Germinal center (tissue), 1 donor: Measurements from ENCODE around the gene GLB1L3.

Experiments
- DNase-seq: peaks from one replicate; pipeline ENCODE4 v3.0.0; 2012; ENCODE audit warnings: mixed read lengths, low spot score

GLB1L3 gene, protein sequence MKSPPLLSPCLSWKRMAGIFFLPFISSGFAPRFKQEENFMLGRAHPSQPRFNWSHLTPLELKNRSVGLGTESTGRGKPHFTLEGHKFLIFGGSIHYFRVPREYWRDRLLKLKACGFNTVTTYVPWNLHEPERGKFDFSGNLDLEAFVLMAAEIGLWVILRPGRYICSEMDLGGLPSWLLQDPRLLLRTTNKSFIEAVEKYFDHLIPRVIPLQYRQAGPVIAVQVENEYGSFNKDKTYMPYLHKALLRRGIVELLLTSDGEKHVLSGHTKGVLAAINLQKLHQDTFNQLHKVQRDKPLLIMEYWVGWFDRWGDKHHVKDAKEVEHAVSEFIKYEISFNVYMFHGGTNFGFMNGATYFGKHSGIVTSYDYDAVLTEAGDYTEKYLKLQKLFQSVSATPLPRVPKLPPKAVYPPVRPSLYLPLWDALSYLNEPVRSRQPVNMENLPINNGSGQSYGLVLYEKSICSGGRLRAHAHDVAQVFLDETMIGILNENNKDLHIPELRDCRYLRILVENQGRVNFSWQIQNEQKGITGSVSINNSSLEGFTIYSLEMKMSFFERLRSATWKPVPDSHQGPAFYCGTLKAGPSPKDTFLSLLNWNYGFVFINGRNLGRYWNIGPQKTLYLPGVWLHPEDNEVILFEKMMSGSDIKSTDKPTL

DNA sequence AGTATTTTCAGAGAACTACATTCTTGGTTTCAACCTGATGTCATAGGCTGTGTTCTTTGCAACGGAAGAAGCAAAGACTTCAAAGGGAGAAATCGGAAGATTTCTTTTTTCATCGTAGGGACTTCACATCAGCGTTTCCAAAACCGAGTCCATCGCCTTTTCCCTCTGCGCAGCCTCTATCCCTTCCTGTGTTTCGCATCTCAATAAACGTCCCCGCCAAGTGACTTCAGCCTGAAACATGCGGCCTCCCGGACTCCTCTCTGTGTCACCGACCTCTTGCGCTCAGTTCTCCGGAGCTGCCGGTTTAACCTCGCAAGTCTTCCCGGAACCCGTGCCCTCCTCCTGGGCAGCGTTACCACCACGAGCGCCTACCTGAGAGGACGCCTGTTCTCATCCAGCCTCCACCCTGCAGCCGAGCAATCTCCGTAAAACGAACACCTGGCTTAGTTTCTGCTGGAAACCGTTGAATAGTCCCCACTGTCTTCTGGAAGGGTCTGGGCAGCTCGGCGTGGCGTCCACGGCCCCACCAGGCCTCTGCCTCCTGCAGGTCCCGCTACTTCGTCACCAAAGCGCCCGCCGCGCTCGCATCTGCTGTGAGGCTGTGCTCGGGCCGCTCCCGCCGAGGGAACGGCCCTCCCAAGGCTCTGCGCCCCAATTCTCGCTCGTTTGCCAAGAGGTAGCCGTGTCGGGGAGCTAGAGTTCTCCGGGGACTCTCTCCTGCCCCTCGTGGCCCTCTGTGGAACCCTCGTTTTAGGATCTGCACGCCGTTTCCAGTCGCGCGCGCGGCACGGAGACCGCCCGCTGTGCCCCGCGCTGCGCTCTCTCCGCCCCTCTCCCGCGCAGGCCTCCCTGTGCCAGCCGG lies at the start of gene GLB1L3:
TSS of gene GLB1L3 (plus strand) at position 846 of the 862 bp plus-strand sequence. CDS start 362 bp downstream, outside the sequence.
- peak; percentile 45 for DNase-seq

DNA sequence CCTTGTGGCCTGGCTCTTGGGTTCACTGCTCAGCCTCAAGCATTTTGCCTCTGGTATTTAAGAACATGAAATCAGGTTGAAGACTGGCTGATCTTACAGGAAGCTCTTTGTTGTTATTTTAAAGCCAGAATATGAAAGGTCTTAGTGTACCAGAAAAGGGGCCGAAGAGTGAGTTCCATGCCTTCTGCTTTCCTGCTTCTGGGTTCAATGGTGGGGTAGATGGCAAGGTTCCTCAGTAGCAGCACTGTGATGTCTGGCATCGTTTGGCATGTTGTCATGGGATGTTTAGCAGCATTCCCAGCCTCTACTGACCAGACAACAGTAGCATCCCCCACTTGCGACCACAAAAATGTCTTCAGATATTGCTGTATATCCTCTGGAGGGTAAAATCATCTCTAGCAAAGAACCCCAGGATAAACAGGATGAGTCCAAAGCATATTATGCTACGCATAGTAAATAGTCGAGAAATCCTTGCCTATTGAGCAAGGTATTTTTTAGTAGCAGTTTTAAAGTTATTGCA lies 49.3 kb upstream of the GLB1L3 start:
- DNase-seq, result no peak

DNA sequence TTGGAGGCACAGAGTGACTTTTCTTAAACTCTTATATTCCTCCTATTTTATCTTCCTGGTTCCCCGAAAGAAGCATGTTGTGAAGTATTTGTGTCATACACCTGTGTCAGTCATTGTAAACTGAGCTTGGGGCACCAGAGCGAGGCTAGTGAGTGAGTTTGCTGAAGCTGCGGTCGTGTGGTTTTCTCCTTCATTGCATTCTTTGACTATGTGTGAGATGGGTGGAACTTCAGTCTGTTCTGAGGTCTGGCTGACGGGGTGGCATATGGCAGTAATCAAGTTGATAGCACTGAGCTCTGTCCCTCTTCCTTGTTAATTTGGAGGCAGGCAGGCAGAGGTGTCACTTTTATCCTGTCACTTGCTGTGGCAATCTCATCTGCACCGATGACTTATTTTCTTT lies 47.6 kb upstream of the GLB1L3 start:
- peak; percentile 60 for DNase-seq

DNA sequence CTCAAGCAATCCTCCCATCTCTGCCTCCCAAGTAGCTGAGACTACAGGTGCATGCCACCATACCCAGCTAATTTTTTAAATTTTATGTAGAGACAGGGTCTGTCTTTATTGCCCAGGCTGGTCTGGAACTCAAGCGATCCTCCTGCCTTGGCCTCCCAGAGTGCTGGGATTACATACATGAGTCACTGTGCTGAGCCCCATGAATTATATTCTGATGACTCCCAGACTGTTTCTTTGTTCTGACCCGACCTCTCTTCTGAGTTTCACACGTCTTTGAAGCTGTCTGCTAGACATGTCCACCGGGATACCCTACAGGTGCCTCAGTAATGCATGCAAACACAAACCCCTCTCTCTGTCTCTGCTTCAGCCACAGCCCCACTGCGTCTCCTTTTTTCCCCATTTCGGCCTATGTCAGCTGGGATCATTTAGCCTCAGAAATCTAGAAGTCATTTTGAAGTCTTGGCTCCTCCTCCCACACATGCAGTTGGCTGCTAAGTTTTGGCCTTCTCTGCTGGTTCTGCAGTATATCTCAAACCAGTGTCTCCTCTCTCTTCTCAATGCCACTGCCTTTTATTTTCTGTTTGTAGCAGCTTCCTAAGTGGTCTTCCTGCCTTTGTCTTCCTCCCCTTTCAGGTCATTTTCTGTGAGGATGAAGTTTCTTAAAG lies 46.9 kb upstream of the GLB1L3 start:
- DNase-seq, result no peak

DNA sequence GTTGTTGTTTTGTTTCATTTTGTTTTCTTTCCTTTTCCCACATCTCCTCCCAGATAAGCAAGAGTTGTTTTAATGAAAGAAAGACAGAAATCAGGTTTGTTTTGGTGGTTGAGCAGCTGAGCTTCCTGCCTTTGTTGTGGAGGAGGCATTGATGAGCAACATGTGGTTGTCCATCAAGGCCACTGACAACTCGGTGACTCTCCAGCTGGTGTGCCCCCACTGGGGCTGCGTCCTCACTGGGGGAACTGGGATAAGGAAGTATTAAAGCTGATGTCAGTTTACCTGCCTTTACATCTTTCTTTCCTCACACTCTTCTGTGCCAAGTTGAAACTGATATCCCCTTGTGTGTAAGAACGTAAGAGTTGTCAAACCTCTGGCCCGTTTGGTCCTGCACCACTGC lies 45.8 kb upstream of the GLB1L3 start:
- DNase-seq, result no peak

DNA sequence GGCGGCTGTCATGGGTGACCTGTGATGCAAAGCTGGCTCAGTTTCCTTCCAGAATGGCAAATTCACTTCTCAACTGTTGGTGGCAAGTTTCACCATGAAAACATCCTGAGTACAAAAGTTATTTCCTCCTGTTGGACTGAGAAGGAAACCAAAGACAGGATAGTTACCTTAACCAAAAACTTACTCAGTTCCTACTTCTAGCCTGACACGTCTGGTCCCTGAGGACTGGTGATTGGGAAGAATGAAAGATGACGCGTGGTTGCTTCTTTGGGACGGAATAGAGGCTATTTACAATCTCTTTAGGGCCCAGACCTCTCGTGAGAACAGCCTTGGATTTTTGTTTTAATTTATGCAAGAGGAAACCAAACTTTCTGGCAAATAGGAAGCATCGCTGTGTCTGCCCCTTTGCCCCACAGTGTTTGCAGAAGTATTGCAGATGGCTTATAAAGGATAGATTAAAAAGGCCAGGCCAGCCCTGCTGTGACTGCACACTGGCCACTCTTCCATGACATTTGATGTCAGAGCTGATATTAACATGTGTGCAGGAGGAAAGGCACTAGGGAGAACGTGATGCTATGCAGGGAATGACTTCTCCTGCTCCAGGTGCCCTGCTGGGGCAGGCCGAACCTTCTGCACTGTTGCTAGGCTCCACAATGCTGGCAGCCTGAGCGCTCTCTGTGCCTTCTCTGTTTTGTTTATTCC lies 44.1 kb upstream of the GLB1L3 start:
- DNase-seq, result no peak

DNA sequence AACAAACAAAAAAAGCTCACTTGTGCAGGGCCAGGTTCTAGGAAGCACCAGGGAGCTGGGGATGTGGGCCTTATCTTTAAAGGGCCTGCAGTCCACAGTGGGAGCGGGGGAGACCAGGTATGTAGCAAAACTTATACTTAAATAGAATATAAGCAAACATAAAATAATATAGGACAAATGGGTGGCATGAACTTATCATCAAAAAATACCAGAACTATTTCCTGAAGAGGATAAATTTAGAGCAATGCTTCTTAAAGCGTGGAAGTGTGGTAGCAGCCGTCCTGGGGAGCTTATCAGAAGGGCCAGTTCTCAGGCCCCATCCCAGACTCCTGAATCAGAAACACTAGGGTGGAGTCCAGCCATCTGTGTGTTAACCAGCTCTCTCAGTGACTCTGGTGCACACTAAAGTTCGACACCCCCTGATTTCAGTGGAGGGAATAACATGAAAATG lies 42.4 kb upstream of the GLB1L3 start:
- no peak for DNase-seq

DNA sequence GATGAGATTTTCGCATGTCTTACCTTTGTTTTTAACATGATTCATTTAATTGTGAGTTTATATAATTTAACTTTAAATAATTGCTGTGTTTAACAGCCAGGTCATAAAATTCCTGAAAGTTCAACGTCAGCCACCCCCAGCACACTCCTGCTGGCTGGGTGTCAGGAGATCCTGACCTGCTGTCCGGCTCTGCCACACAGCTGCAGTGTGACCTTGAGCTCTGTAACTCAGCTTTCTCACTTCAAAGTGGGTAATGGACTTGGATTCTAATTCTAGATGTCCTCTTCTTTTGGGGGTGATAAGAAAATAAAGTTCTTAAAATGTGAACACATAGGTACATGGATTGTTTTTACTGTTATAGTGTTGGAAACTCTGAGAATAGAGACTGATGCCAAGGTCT lies 40.8 kb upstream of the GLB1L3 start:
- no peak for DNase-seq

DNA sequence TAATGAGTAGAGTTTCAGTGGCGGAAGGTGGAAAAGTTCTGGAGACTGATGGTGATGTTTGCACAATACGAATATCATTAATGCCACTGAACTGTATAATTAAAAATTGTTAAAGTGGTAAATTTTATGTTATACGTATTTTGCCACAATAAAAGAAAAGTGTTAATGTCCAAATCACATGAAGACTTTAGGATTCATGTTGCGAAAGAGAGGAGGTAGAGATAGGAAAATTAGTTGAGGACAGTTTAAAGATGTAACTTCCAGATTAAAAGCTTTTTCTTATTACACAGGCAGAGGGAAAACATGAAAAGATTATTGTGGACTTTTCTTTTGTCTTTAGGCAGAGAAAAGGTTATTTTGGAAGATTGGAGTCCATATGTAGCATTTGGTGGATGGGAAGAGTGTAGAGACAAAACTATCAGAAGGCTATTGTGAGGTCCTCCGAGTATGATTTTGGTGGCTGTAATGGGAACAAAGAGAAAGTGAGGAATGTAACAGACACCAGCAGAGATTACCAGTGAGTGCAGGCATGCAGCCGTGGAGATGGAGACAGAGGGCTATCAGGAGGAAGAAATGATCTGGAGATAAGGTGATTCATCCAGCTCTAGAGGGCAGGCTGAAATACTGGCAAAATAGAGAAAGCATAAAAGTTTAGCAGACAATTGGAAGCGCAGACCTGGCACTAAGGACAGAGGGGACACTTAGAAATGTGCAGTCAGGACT lies 39.2 kb upstream of the GLB1L3 start:
- no peak for DNase-seq

DNA sequence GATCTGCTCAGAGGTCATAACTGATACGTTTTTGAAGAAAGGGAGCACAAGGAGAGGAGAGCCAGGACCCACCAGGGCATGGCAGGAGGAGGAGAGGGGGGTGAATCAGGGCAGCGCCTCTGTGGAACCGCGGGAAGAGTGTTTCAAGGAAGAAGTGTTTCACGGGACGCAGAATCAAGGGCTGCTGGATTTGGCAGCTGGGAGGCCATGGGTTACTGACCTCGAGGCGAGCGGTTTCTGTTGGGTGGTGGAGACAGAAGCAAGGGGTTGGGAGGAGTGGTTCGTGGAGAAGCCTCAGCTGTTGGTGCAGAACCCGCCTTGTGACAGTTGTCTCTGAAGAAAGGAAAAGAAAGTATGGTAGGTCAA lies 38.6 kb upstream of the GLB1L3 start:
- no peak for DNase-seq

DNA sequence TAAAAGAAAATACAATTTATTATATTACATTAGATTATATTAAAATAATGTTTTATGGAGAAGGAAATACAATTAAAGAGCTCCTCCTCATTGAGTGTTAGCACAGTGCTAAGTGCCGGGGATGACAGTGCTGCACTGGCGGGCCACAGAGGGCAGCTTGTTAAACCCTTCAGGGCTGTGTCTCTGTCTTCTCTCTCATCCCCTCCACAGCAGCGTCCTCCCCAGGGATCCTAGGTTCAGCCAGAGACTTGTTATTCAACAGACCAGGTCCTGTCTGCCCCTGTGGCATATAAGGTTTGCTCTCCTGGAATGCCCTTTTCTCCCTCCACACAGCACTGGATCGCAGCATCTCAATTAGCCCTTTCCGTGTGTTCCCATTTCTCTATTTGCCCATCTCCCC lies 37.2 kb upstream of the GLB1L3 start:
- no peak for DNase-seq

DNA sequence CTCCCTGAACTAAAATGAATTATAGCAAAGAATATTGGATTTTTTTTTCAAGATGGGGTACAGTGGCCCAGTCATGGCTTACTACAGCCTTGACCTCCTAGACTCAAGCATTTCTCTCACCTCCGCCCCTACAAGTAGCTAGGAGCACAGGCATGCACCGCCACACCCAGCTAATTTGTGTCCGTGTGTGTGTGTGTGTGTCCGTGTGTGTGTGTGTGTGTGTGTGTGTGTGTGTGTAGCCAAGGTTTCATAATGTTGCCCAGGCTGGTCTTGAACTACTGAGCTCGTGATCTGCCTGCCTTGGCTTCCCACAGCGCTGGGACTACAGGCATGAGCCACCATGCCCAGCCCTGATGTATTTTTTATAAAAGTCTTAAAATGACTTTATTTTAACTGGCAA lies 35.6 kb upstream of the GLB1L3 start:
- no peak for DNase-seq

DNA sequence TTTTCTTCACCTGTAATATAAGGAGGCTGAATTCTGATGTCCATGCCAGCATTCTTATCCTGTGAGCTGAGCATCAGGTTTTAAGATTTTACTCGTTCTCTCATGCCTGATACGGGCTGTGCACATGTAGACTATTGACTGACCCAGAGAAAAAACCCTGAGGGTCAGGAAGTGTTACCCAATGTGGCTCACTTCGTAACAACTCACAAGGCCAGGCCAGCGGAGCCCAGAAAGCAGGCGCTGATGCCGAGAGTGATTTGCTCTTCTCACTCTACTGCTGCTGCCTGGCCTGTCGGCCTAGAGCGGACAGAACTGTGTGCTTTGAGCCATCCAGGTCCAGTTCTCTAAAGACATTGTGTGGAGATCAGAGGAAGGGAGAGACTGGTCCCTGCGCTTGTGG lies 33.8 kb upstream of the GLB1L3 start:
- no peak for DNase-seq

DNA sequence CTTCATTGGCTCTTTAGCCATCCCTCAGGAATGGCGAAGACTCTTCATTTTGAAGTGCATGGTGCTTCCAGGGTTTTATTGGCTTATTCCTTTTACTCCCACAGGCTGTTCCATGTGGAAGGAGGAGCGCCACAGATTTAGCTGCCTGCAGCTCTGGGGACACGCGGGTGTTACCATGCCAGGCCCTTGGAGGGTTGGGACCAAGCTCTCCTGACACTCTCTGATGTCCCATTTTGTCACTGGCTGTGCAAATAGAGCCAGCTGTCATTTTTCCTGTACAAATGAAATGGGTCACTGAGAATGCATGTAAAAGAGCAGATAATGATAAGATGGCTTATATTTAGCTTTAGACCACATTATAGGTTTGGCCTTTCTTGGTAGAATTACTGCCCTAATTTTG lies 32.3 kb upstream of the GLB1L3 start:
- no peak for DNase-seq

DNA sequence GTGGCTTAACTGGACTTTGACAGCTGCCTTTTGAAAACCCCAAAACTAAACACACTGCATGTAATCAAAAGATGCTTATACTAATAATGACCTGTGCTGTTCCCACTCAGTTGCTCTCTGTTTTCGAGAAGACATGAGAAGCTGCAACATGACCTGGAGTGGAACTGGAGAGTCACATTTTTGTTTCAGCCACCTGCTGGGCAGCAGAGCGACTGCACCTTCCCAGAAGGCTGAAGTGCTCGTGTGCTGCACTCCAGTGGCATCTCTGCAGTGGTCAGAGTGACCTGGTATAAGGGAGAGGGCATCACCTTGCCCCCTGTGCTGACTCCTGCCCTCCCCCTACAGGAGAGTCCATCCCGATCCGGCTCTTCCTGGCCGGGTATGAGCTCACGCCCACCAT lies 31.6 kb upstream of the GLB1L3 start:
- DNase-seq, result peak; percentile 48

DNA sequence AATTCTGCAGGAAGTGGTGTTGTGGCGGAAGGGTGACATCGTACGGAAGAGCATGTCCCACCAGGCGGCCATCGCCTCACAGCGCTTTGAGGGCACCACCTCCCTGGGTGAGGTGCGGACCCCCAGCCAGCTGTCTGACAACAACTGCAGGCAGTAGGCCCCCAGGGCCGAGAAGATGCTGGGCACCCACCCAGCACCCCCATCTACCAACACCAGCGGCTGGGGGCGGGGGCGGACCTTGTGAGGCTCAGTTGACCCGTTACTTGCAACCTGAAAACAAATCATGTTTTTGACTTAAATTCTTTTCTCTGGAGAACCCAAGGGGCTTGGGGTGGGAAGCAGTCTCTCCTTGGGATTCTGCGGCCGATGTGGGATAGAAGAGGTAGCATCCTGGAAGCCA lies 30.7 kb upstream of the GLB1L3 start:
- no peak for DNase-seq

DNA sequence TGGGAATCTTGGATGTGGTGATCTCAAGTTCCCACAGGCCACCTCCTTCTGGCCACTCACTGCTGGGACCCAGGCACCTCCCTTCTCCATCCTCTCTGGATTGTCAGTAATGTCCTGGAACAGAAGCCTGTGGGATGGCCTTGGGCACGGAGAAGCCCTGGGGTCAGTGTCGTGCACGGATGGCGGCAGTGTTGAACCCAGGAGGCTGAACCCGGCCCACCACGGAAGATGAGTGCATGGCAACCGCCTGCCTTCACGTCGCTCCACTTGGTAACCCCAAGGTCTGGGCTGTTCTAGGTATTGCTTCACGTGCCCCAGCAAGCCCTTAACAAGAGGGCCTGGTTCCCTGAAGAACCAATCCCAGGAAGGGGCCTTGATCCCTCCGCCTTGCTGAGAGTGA lies 30.1 kb upstream of the GLB1L3 start:
- no peak for DNase-seq

DNA sequence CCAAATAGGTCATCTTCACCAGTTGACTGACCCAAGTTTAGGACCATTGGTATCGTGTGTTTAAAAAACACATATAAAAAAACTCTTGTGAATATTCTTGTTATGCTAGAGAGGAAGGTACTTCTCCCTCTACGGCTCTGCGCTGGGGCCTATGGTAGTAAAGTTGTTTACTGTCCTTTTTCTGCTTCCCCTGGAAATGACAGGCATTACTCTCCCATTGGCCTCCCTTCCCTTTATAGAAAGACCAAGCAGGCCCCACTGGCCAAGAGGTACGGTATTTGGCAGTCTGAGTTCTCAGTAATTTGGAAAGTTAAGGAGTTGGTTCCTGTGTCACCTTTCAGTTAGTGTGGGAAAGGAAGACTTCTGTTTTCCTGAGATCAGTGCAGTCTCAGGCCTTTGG lies 29.5 kb upstream of the GLB1L3 start:
- no peak for DNase-seq

DNA sequence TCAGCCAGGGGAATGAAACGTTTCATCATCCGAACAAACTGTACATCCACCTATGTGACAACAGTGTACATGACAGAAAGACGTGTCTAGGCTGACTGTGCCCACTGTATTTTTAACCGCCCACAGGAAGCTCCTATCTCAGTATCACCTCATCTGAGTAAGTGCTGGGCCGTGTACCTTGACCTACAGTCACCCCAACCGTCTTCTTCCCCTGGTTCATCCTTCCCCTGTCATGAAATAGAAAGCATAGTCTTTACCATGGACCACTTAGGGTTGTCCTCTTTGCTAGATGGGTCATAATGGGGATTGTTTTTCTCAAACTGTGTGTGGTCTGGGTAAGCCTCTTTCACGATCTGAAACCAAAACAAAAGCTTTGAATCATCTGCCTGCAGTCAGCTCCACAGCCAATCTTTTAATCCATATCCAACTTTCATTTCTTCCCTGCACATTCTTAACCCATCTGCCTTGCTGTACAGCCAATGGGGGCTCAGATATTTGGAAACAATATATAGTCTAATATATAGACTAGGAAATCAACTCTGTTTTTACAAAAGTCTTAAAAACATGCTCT lies 27.2 kb upstream of the GLB1L3 start:
- no peak for DNase-seq

DNA sequence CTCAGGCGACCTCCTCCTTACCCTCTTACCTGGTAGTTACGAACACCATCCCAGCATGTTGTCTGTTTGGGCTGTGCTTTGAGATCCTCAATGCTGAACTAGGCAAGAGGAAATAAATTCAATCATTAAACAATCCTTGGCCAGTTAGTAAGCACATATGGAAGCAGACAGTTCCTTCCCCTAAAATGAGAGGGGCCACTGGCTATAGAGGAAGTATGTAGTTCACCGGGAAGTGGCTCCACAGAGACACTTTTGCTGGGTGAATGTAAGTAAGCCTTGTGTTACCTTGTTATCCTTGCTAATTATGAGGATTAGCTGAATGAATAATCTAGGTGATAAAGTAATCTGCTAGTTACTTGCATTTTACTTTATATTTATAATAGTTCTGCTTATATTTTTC lies 25.9 kb upstream of the GLB1L3 start:
- DNase-seq, result no peak
